ENCODE results near the gene TMC5.
"Not testable (repeated sequence)": the region's sequence is repeated elsewhere in the genome, so short reads cannot be mapped to it uniquely, and the experiment has no call there.

Gene TMC5

DNA sequence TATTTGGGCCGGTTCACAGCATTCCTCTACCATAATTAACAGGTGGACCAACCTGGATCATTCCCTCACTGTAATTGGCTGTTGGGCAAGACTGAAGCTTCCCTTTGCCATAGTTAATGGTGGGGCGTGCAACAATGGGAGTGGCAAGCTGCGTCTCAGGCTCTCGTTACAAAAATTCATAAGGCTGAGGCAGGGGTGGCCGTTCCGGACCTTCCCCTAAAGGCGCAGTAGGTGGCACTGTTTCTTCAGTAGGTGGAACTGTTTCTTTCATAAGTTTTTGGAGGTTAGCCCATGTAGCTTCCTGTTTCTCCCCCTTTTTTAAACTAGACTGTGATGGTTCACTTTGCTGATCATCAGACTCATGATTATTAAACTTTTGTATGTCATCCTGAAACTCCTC, 17.0 kb upstream of the TMC5 start:
- no peak for DNase-seq

- DNase-seq = no peak
Measured at GRCh38 chr16:19406891-19407491, 10.7 kb upstream of the TMC5 start.

DNA sequence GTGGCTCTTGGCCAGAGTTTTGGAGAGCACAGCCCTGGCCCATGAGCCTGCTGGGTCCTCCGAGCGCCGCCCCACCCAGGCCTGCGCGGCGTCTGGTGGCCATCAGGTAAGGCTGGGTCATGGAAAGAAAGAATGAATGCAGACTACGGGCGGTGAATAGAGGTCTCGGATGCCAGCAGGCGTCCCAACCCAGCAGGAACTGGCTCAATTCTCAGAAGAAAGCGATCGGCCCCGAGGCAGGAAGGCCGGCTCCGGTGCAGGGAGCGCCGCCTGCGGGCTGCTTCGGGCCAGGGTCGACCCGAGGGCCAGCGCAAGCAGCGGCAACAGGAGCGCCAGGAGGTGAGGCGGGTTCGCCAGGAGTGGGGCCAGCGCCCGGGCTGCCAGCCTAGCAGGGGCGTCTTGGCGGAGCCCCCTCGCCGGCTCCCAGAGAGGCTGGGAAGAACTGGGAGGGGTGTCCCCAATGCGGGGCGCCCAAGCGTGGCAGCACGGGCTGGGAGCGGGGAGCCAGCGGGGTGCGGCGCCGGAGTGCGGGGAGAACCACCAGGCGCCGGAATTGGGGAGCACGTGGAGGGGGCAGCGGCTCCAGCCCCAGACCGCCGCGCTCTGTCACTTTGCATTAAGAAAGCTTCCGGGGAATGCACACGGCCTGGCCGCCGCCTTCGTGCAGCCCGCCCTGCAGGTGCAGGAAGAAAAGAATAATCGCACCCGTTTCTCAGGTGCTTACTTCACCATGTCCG, 7.1 kb upstream of the TMC5 start:
- DNase-seq = peak; percentile 36

DNA sequence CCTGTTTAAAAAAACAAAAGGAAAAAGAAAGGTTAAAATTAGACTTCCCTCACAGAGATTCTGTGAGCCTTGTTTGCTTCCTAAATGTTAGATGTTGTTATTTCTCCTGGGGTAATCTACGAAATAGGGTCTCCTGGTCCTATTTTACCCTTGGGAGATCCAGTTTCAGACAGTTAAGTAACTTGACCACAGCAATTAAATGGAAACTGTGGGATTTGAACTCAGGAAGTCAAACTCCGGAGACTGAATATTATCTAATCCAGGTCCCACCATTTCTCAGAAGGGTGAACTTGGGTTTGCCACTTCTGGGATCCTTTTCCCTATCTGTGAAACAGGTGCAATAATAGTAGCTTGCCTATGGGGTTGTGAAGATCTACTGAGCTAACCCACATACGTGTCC, 6.4 kb upstream of the TMC5 start:
- no peak for DNase-seq

GRCh38 chr16:19412055-19412454, 5.6 kb upstream of the TMC5 start:
- DNase-seq = not testable (repeated sequence)

DNA sequence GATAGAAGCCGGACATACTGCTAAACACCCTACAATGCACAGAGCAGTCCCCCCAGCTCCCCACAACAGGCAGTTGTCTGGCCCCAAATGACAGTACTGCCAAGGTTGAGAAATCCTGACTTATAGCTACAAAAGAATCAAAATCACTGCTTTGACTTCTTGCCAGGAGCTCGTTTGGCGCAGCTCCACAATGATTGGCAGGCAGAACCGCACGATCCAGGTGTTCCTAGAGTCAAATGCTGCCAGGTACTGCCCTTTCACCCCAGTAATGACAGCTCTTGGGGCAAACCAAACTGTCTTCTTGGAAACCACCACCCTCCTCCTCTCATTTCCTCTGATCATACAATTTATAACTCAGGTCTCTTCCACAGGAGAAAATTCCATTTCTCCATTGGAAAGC, 2.2 kb upstream of the TMC5 start:
- DNase-seq = no peak

DNA sequence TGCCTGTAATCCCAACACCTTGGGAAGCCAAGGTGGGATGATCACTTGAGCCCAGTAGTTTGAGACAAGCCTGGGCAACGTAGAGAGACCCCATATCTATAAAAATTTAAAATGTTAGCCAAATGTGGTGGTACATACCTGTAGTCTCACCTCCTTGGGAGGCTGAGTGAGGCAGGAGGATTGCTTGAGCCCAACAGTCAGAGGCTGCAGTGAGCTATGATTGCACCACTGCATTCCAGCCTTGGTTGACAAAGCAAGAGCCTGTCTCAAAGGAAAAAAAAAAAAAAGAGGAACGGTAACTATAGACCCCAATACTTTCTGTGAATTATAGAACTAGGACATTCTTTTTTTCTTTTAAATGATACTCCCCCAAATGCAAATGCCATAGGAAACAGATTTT, 1.8 kb upstream of the TMC5 start:
- no peak for DNase-seq

- DNase-seq = no peak
Measured at GRCh38 chr16:19418200-19418599, 517 bp downstream of the TMC5 start.

DNA sequence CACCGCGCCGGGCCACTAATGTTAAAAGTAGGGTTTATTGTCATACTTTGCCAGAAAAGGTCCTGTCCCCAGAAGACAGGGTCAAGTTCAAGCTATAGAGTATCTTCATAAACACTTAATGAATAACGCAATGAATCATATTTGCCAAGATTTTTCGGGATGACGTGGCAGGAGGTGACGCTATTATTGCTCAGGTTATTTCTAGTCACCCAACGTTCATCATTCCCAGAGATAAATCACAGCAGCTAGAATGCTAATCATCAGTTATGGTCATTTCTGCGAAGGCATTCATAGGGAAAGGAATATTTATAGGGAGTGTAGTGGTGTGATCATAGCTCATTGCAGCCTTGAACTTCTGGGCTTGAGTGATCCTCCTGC, 2.0 kb downstream of the TMC5 start:
- DNase-seq = no peak

- no peak for DNase-seq
Measured at GRCh38 chr16:19424478-19424877, 6.8 kb downstream of the TMC5 start.

GRCh38 chr16:19430345-19430744, 12.7 kb downstream of the TMC5 start:
- DNase-seq = no peak

DNA sequence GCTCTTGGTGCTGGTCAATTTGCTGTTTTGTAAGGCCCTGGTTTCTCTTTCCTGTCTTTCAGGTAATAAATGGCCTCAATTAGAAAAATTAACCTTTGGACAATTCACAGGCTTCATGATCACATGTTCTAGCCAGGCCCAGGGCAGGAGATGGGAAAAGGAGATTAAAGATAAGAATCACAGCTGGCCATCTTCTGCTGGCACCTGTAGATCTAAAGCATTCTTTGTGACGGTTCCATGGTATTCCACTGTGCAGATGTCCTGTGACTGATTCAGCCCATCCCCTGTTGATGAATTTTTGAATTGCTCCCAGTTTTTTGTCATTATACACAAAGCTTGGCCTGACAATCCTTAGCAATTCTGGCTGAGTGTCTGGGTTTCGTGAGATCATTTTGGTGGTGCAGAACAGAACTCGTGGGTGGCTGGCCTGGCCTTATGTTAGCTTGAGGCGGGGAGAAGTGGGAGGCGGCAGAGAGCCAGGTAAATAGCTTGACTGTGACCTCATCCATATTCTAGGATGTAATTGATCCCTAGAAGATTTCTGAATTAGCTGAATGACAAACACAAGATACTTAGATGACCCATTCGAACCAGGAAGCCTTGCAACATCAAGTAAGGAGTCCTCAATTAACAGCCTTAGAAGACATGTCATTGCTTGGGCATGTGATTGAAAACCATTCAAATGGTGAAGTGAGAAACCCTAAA, 14.1 kb downstream of the TMC5 start:
- no peak for DNase-seq

DNA sequence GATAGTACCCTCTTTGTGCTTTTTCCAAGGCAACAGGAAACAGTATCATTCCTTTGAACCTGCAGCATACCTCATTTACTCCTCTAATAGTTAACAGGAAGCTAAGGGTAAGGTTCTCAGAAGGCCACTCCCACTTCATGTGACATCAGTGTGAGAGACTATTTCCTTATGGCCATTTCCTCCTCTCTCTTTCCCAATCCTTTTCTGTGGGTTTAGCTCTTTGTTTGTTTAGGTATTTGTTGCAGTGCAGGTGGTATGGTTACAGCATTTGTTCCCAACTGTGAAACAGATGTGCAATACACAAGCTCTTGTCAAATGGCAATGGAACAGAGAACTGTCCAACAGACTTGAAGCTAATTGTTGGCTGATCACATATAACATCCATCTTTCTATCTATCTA, 14.7 kb downstream of the TMC5 start:
- DNase-seq = no peak

GRCh38 chr16:19434584-19434983, 16.9 kb downstream of the TMC5 start:
- DNase-seq = no peak

DNA sequence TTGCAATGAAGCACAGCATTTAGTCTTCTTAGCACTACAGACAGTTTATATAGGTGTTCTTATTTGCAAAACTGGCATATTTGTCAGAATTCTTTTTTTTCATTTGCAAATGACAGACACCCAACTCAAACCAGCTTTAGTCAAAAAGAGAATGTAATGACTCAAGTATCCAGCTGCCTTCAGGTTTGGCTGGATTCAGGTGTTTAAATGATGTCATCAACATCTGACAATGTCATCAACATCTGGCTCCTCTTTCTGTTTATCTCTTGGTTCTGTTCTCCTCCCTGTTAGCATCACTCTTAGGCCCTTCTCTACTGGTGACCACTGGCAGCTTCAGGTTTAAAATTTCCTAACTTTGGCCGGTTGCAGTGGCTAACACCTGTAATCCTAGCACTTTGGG, 18.9 kb downstream of the TMC5 start:
- no peak for DNase-seq

- no peak for DNase-seq
Measured at GRCh38 chr16:19437280-19437679, 19.6 kb downstream of the TMC5 start.

DNA sequence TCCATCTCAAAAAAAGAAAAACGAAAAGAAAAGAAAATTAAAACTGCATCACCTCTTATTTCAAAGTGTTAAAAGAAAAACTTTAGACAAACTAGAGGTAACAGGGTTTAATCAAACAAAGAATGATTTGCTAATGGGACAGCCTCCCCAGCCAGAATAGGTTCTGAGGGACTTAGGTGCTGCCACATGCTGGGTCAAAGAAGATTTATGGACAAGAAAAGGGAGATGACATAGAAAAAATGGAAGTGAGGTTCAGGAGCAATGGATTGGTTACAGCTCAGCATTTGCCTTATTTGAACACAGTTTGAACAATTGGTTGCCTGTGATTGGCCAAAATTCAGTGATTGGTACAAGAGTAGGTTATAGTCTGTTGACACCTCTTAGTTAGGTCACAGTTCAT, 21.1 kb downstream of the TMC5 start:
- DNase-seq = no peak

- DNase-seq = no peak
Measured at GRCh38 chr16:19439483-19439882, 21.8 kb downstream of the TMC5 start.

DNA sequence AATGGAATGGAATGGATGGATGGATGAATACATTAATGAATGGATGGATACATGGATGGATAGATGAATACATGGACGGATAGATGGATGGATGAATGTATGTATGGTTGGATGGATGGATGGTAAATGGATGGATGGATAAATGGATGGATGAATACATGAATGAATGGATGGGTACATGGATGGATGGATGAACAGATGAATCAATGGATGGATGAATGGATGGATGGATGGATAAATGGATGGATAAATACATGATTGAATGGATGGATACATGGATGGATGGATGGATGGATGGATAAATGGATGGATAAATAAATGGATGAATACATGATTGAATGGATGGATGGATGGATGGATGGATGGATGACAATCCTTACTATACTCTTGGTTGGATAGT, 26.0 kb downstream of the TMC5 start:
- DNase-seq = no peak

- no peak for DNase-seq
Measured at GRCh38 chr16:19446300-19446846, 28.7 kb downstream of the TMC5 start.

DNA sequence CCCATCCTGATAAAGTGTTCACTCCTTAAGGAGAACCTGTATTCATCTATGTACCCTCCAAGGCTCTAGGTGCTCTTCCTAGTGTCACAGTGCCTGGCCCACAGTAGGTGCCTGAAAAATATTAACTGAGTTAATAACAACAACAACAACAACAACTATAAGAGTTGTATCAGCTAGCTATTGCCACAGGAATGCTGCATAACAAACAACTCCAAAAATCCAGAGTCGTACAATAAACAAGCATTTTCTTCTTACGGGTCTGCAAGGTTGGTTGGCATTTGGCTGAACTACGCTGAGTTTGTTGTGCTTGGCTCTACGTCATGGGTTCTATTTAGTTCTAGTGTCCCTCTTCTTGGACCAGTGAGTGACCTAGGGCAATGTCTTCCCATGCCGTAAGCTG, 29.2 kb downstream of the TMC5 start:
- no peak for DNase-seq

DNA sequence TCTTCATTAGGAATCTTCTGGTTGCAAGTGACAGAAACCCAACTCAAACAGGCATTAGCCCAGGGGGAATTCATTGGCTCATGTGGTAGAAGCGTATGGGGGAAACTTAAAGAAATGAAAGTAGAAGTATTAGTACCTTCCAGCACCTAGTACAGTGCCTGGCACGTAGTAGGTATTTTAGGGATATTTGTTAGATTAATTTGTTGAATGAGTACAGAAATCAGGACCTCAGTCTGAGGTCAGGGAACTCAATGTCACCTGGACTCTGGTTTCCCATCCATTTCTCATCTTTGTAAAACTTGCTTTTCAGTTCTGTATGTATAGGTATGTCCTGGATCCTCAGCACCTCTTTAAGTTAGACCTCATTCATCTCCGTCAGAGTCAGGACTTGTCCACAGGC, 32.5 kb downstream of the TMC5 start:
- no peak for DNase-seq

DNA sequence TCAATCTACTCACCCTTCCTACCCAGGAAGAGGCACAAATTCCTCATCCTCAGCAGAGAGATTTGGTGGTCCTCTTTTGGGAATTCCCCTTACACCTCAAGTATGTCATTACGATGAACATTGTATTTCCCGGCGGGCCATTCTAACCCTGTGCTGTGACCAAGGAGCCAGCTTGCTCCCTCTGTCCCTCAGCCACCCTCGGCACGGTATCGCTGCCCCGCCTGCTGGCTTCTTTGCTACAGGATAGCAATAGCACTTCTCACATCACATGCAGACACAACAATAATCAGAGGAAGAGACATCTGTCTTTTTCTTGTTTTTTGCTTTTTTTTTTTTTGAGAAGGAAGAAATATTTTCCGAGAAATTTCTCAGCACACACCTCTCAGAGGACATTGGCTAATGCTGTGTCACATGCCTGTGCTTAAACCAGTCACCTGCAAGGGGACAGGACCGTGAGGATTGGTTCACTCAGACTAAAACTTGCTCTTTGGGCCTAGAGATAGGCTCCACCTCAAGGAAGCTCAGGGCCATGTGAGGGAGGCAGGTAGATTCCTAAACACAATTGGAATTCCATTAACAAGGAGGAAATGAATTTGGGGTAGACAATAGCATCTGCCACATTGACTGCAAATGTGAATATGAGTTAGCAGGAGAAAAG, 41.2 kb downstream of the TMC5 start:
- no peak for DNase-seq

DNA sequence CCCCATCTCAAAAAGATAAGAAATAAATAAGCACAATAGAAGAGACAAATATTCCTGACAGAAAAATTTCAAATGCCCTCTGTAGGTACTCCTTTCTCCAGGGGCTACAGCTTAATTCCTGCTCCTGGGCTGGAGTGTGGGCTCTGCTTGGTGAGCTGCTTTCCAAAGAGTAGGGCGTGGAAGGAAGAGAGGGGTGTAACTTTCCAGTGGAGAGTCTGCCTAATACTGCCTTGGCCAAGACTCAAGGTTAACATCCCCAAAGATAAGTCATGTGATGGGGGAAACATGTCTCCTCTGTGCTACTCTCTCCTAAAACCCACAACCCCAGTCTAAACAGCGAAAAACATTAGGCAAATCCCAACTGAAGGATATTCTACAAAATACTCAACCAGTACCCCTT, 42.7 kb downstream of the TMC5 start:
- DNase-seq = no peak
